H1 (cell line): ENCODE measurements around the gene SLC1A5. TPM values are rescaled to one million over a fixed set of nuclear protein-coding genes. Genes with fewer than 3 reads are reported as not detected.
"Not testable (repeated sequence)": the region's sequence is repeated elsewhere in the genome, so short reads cannot be mapped to it uniquely, and the experiment has no call there.

ENCODE experiments used
- CTCF ChIA-PET: fragments of 300-600 bp; sonication (Branson Sonifier 250); formaldehyde crosslinking; loops from one replicate; lab custom pipeline; 2021; ENCODE audit not compliant: partially characterized antibody; lab: Charles Lee
- POLR2A ChIA-PET: fragments of 300-600 bp; sonication (Branson Sonifier 250); formaldehyde crosslinking; loops from one replicate; lab custom pipeline; 2021; ENCODE audit warnings: inconsistent platforms; ENCODE audit not compliant: partially characterized antibody; lab: Charles Lee
- DNase-seq, 2 experiments: peaks; one replicate each; pipeline versions ENCODE4 v3.0.0 to v3.0.0-alpha.2; 2010 to 2022; ENCODE audit warnings: low spot score in 2 of 2, low read depth in 1 of 2, mixed read lengths in 1 of 2
- FAIRE-seq: peaks from 2 replicates; lab custom pipeline; 2011; peaks lifted over from hg19 to GRCh38; lab: Jason Lieb, UNC
- H2AFZ ChIP-seq: 2 replicates; pipeline ENCODE4 v1.8.1; 2012; ENCODE audit warnings: low read length, inconsistent platforms
- H2AK5ac ChIP-seq: 2 replicates; pipeline ENCODE4 v1.6.1; 2013; ENCODE audit warnings: low read depth, low read length
- H2BK120ac ChIP-seq: replicated peaks from 2 replicates; pipeline ENCODE3; 2013; ENCODE audit warnings: low read depth, low read length, inconsistent platforms
- H2BK12ac ChIP-seq: 2 replicates; pipeline ENCODE4 v1.6.1; 2013; ENCODE audit warnings: low read depth, low read length
- H2BK15ac ChIP-seq: 2 replicates; pipeline ENCODE4 v1.6.1; 2013; ENCODE audit warnings: low read length
- H2BK20ac ChIP-seq: 2 replicates; pipeline ENCODE4 v1.6.1; 2013; ENCODE audit warnings: low read length
- H2BK5ac ChIP-seq: 2 replicates; pipeline ENCODE4 v1.6.1; 2013; ENCODE audit warnings: low read depth, low read length
- H3K14ac ChIP-seq: 2 replicates; pipeline ENCODE4 v1.6.1; 2013; ENCODE audit warnings: inconsistent platforms; ENCODE audit not compliant: insufficient read length
- H3K18ac ChIP-seq: 2 replicates; pipeline ENCODE4 v1.6.1; 2013; ENCODE audit warnings: low read length; ENCODE audit errors: extremely low read depth
- H3K23ac ChIP-seq: 2 replicates; pipeline ENCODE4 v1.6.1; 2013; ENCODE audit warnings: inconsistent platforms; ENCODE audit not compliant: insufficient read length
- H3K23me2 ChIP-seq: 2 replicates; pipeline ENCODE4 v1.6.1; 2013; ENCODE audit warnings: low read depth, low read length
- H3K27ac ChIP-seq: 2 replicates; pipeline ENCODE4 v1.6.1; 2011; ENCODE audit warnings: low read depth, low read length, inconsistent platforms
- H3K27me3 ChIP-seq, 4 experiments: replicated peaks in 1 of 4; 1 replicate in 1 of 4; 2 replicates in 3 of 4; pipeline versions ENCODE4 v1.6.1 to v1.8.1; 2011 to 2013; ENCODE audit warnings: low read length in 3 of 4, mild to moderate bottlenecking in 3 of 4, inconsistent platforms in 2 of 4, mixed read lengths in 2 of 4, moderate library complexity in 1 of 4; ENCODE audit not compliant: control insufficient read depth in 3 of 4, insufficient read depth in 3 of 4; ENCODE audit errors: extremely low read depth in 1 of 4
- H3K36me3 ChIP-seq, 4 experiments: 2 replicates each; pipeline versions ENCODE4 v1.6.1 to v1.8.1; 2011 to 2013; ENCODE audit warnings: mild to moderate bottlenecking in 4 of 4, low read length in 3 of 4, moderate library complexity in 2 of 4, control low read depth in 1 of 4, inconsistent platforms in 1 of 4; ENCODE audit not compliant: insufficient read depth in 4 of 4, control insufficient read depth in 2 of 4
- H3K4ac ChIP-seq: replicated peaks from 2 replicates; pipeline ENCODE3; 2013; ENCODE audit warnings: low read length, low read depth, mixed read lengths, inconsistent platforms; ENCODE audit not compliant: insufficient read length
- H3K4me1 ChIP-seq, 4 experiments: replicated peaks in 1 of 4; 1 replicate in 1 of 4; 2 replicates in 3 of 4; pipeline versions ENCODE4 v1.6.1 to v1.8.1; 2011 to 2013; ENCODE audit warnings: low read length in 3 of 4, inconsistent platforms in 2 of 4, mixed read lengths in 1 of 4; ENCODE audit not compliant: insufficient read depth in 4 of 4, control insufficient read depth in 3 of 4
- H3K4me2 ChIP-seq, 2 experiments: 2 replicates each; pipeline versions ENCODE4 v1.6.1 to v1.8.1; 2011 to 2013; ENCODE audit warnings: low read depth in 2 of 2, low read length in 2 of 2, control low read depth in 1 of 2, inconsistent platforms in 1 of 2, mild to moderate bottlenecking in 1 of 2; ENCODE audit not compliant: insufficient read depth in 1 of 2
- H3K4me3 ChIP-seq, 4 experiments: fragments of 200-600, 300-600 bp in 1 of 4; sonication (generic), shearing (Covaris generic), sonication (Bioruptor Twin) in 1 of 4; 2 replicates each; pipeline versions ENCODE4 v1.5.1 to v1.8.1; 2011 to 2016; ENCODE audit warnings: low read length in 4 of 4, low read depth in 3 of 4, control low read depth in 2 of 4, inconsistent platforms in 2 of 4, mild to moderate bottlenecking in 2 of 4, mixed read lengths in 1 of 4, moderate library complexity in 1 of 4; ENCODE audit not compliant: insufficient read depth in 2 of 4; ENCODE audit errors: extremely low read depth in 1 of 4
- H3K56ac ChIP-seq: replicated peaks from 2 replicates; pipeline ENCODE3; 2013; ENCODE audit warnings: low read depth, mild to moderate bottlenecking, mixed read lengths, low read length, inconsistent platforms; ENCODE audit not compliant: insufficient read length
- H3K79me1 ChIP-seq: 2 replicates; pipeline ENCODE4 v1.6.1; 2013; ENCODE audit warnings: low read depth, low read length, control low read depth
- H3K79me2 ChIP-seq, 2 experiments: 2 replicates each; pipeline versions ENCODE4 v1.6.1 to v1.8.1; 2012 to 2013; ENCODE audit warnings: low read length in 2 of 2, mild to moderate bottlenecking in 2 of 2, inconsistent platforms in 1 of 2; ENCODE audit not compliant: insufficient read depth in 2 of 2, control insufficient read depth in 1 of 2
- H3K9ac ChIP-seq, 4 experiments: replicated peaks in 1 of 4; 1 replicate in 1 of 4; 2 replicates in 3 of 4; pipeline versions ENCODE4 v1.6.1 to v1.8.1; 2011 to 2013; ENCODE audit warnings: low read depth in 3 of 4, low read length in 3 of 4, control low read depth in 2 of 4, mild to moderate bottlenecking in 2 of 4, moderate library complexity in 2 of 4, inconsistent platforms in 1 of 4; ENCODE audit errors: extremely low read depth in 1 of 4
- H3K9me3 ChIP-seq, 2 experiments: 2 replicates each; pipeline versions ENCODE4 v1.6.1 to v1.8.1; 2012 to 2013; ENCODE audit warnings: mild to moderate bottlenecking in 2 of 2, moderate library complexity in 2 of 2, control low read depth in 1 of 2, inconsistent platforms in 1 of 2, low read depth in 1 of 2, low read length in 1 of 2, mixed read lengths in 1 of 2; ENCODE audit not compliant: insufficient read depth in 2 of 2
- H4K20me1 ChIP-seq, 2 experiments: replicated peaks in 1 of 2; 2 replicates each; pipeline versions ENCODE3 to v1.8.1; 2011 to 2013; ENCODE audit warnings: inconsistent platforms in 2 of 2, low read length in 2 of 2, mild to moderate bottlenecking in 1 of 2; ENCODE audit not compliant: insufficient read depth in 2 of 2, control insufficient read depth in 1 of 2
- H4K5ac ChIP-seq: 2 replicates; pipeline ENCODE4 v1.6.1; 2013; ENCODE audit warnings: low read length, low read depth, mixed read lengths, inconsistent platforms; ENCODE audit not compliant: insufficient read length
- H4K8ac ChIP-seq: 2 replicates; pipeline ENCODE4 v1.8.0; 2013; ENCODE audit warnings: mild to moderate bottlenecking, moderate library complexity, low read length, inconsistent platforms; ENCODE audit not compliant: insufficient read depth; ENCODE audit errors: extremely low read depth
- H4K91ac ChIP-seq: replicated peaks from 2 replicates; pipeline ENCODE3; 2013; ENCODE audit warnings: low read length, mixed read lengths, inconsistent platforms; ENCODE audit not compliant: insufficient read length
- WGBS, 2 experiments: shearing (Covaris generic) in 1 of 2; methylation state at CpG; one replicate each; pipeline versions ENCODE4 v1.1.6 to v1.1.7; 2013 to 2015; ENCODE audit warnings: low lambda C conversion rate in 2 of 2, mixed read lengths in 2 of 2, inconsistent platforms in 1 of 2, low coverage in 1 of 2, missing lambda C conversion rate in 1 of 2; ENCODE audit not compliant: insufficient replicate concordance in 2 of 2, insufficient coverage in 1 of 2, insufficient read length in 1 of 2; ENCODE audit errors: extremely low coverage in 1 of 2, missing lambda C conversion rate in 1 of 2; 5-methylcytosine and 5-hydroxymethylcytosine counted together
- polyA plus RNA-seq, 7 experiments: library from polyadenylated mRNA; depleted of rRNA in 3 of 7; stranded (reverse) in 5 of 7; unstranded in 2 of 7; fragments of >200 nt in 5 of 7; fragments of 200-250 nt in 2 of 7; gene quantifications; 1 replicate in 5 of 7; 2 replicates in 1 of 7; 4 replicates in 1 of 7; pipeline versions ENCODE4 v1.2.1 to v1.2.3, GENCODE V29; 2011 to 2013; ENCODE audit warnings: missing spikeins in 2 of 7, mixed read lengths in 2 of 7
- total RNA-seq: library from RNA; stranded (reverse); fragmentation: NEBNext Ultra II Directional; extraction: Animal tissue kit (Norgen Biotek cat#: 25700); gene quantifications from 2 replicates; pipeline ENCODE4 v1.2.1, GENCODE V29; 2021

SLC1A5 gene
- total and polyA plus RNA-seq, 2 of the 8 experiments (the other 6 are each of a cell fraction or from before 2014, with no cell fraction given) = 291 to 351 TPM

- ChIA-PET POLR2A (interaction anchor here (1.5 to 4.0 kb wide), 3 partner anchors 12 to 27 kb away, joined by 4 to 14 read pairs (median 5); partner anchors contain the start of gene SLC1A5), CTCF (interaction anchor here (1.0 to 1.2 kb wide), 2 partner anchors 19 to 80 kb away, joined by 3 to 4 read pairs; no protein-coding TSS in a partner anchor)
- H3K9ac ChIP-seq = not testable (repeated sequence)
These were observed 27.5 kb downstream of the SLC1A5 start for GRCh38 chr19:46760897-46761296.

More at GRCh38 chr19:46760897-46761296, 27.5 kb downstream of the SLC1A5 start:
- not testable (repeated sequence) for H3K4me3 ChIP-seq, H3K4ac ChIP-seq, H4K8ac ChIP-seq, H2BK12ac ChIP-seq, H3K23me2 ChIP-seq, H2BK120ac ChIP-seq, H2BK15ac ChIP-seq, H3K23ac ChIP-seq, H3K4me2 ChIP-seq, H3K18ac ChIP-seq, DNase-seq, H2AFZ ChIP-seq, H4K5ac ChIP-seq, H2AK5ac ChIP-seq, H3K4me1 ChIP-seq, H3K27me3 ChIP-seq, FAIRE-seq, H2BK5ac ChIP-seq, H3K56ac ChIP-seq, H3K9me3 ChIP-seq, H3K79me1 ChIP-seq, H3K79me2 ChIP-seq, H3K36me3 ChIP-seq, H4K20me1 ChIP-seq, H3K14ac ChIP-seq, H3K27ac ChIP-seq, H2BK20ac ChIP-seq, H4K91ac ChIP-seq
- 91% methylated on average over 4 of the region's 4 CpGs; no CpG with 5 or more reads in 1 of the 2 experiments for WGBS, 2 experiments
